NT2/D1 (cell line): ENCODE results near the gene TRABD2A.

ENCODE experiments used
- DNase-seq: peaks from one replicate; pipeline ENCODE4 v3.0.0-alpha.2; 2011; ENCODE audit warnings: low read depth, low spot score
- H3K27me3 ChIP-seq: 2 replicates; pipeline ENCODE4 v1.6.0; 2011; ENCODE audit warnings: mild to moderate bottlenecking; ENCODE audit not compliant: insufficient read length, insufficient read depth
- H3K36me3 ChIP-seq: 2 replicates; pipeline ENCODE4 v1.6.1; 2011; ENCODE audit warnings: mild to moderate bottlenecking, low read length, mixed read lengths; ENCODE audit not compliant: insufficient read depth, insufficient read length
- H3K4me1 ChIP-seq: 2 replicates; pipeline ENCODE4 v1.5.1; 2011; ENCODE audit not compliant: insufficient read depth, insufficient read length
- H3K4me3 ChIP-seq: 2 replicates; pipeline ENCODE4 v1.5.1; 2011; ENCODE audit warnings: low read depth; ENCODE audit not compliant: insufficient read length
- H3K9ac ChIP-seq: 2 replicates; pipeline ENCODE4 v1.6.0; 2011; ENCODE audit warnings: low read depth; ENCODE audit not compliant: insufficient read length
- H3K9me3 ChIP-seq: 2 replicates; pipeline ENCODE4 v1.5.1; 2011; ENCODE audit warnings: mild to moderate bottlenecking, low read length; ENCODE audit not compliant: insufficient read depth
- SUZ12 ChIP-seq: IDR thresholded peaks from 2 replicates; pipeline ENCODE4 v1.6.1; 2011; ENCODE audit not compliant: insufficient read length, insufficient read depth; ENCODE audit errors: extremely low read depth
- YY1 ChIP-seq: IDR thresholded peaks from 2 replicates; pipeline ENCODE4 v1.6.1; 2011; ENCODE audit not compliant: insufficient read length, insufficient read depth
- ZNF274 ChIP-seq: IDR thresholded peaks from 2 replicates; pipeline ENCODE4 v1.6.1; 2011; ENCODE audit warnings: mild to moderate bottlenecking, low read depth, low read length

Gene TRABD2A, protein sequence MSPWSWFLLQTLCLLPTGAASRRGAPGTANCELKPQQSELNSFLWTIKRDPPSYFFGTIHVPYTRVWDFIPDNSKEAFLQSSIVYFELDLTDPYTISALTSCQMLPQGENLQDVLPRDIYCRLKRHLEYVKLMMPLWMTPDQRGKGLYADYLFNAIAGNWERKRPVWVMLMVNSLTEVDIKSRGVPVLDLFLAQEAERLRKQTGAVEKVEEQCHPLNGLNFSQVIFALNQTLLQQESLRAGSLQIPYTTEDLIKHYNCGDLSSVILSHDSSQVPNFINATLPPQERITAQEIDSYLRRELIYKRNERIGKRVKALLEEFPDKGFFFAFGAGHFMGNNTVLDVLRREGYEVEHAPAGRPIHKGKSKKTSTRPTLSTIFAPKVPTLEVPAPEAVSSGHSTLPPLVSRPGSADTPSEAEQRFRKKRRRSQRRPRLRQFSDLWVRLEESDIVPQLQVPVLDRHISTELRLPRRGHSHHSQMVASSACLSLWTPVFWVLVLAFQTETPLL

DNA sequence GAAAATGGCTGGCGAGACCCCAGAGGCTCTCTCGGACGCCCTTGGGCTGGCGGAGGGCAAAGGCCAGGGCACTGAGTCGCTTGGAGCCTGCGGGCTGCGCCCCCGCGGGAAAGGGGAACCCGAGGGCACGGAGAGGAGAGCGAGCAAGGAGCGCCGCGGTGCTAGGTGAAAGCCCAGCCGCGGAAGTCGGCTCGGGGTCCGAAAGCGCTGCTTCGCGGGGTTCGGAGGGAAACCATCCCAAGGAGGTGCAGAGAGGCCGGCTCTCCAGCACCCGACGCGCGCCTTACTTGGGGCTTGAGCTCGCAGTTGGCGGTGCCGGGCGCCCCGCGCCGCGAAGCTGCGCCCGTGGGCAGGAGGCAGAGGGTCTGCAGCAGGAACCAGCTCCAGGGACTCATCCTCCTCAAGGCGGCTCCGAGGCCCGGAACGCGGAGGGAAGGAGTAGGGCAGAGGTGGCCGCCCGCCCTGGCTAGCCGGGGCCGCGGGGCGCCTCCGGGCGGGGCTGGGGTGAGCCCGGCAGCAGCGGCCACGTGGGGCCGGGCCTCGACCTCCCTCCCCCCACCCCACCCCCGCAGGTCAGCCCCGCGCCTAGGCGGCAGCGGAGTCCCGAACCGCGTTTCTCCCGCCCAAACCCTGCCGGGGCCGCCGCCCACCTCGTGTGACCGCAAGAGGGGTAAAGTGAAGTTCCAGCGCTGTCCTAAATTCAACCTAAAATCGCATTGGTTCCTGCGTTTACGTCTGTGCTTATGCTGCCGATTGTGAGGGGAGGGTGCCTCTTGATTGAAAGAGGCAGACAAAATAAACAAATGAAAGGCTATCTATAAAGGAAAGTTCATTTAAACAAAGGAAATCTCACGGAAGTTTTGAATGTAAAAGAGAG lies at the start of gene TRABD2A:
TRABD2A (minus strand) TSS at position 440 of the 877 bp plus-strand sequence; CDS start at position 395, 45 bp downstream.
- no peak for DNase-seq
- Histone ChIP-seq H3K9ac (peak within 1 kb of the TSS; percentile 74), H3K4me1 (peaks cover 2% of the 10 kb centered on the region)

DNA sequence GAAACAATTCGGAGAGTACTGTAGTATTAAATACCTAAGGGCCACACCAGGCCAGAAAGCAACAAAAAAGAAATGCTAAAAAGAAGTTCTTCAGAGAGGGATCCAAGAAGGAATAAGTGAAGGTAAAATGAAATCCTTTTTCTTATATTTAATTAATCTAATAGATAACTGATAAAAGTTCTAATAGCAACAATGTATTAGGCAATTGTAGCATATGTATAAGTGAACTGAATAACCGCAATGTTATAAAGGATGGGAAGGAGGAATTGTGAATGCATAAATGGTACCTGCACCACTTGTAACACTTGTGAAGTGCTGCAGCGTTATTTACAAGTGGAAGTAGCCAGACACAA lies 46.4 kb upstream of the TRABD2A start:
- no peak for TF ChIP-seq ZNF274
- no peak for TF ChIP-seq YY1
- no peak for TF ChIP-seq SUZ12
- Histone ChIP-seq H3K9ac (no peak overlapping the region), H3K9me3 (no peaks in the 10 kb centered on the region), H3K4me1 (peaks cover 4% of the 10 kb centered on the region), H3K27me3 (no peaks in the 10 kb centered on the region), H3K36me3 (no peaks in the 10 kb centered on the region), H3K4me3 (no peak overlapping the region)
- no peak for DNase-seq

More for the DNA sequence above, at the start of gene TRABD2A:
- no peaks in the 10 kb centered on the region for H3K36me3 ChIP-seq
- H3K9me3 ChIP-seq: no peaks in the 10 kb centered on the region
- TF ChIP-seq SUZ12 (peak; percentile 75), ZNF274 (no peak), YY1 (no peak)
- peak within 1 kb of the TSS; percentile 47 for H3K4me3 ChIP-seq
- peaks cover 90% of the 10 kb centered on the region for H3K27me3 ChIP-seq

DNA sequence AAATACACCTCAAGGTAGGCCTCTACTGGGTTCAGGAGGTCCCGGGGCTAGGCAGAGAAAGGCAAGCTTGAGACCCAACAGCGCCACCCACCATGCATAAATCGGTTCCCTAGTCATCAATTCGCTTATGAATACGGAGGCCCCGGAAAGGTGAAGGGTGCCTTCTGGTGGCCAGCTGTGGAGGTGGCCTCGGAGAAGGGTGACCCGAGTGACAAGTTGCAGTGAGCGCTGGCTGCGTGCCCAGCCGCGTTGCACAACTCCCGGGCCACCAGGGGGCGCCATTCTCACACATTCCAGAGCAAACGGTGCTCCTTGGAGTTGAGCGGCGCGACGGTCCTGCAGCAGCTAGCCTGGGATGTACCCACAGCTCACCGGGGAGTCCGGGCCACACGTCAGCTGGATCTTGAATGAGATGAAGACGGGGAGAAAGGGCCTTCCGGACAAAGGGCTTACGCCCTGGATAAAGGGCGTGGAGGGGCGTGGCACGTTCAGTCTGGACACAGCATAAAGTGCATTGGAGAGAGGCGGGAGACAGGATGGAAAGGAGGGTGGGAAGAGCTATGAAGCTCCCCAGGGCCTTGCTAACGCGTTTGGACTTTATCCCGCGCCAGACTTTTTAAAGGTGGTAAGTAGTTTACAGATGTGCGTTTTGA lies 45.0 kb upstream of the TRABD2A start:
- H3K36me3 ChIP-seq: no peaks in the 10 kb centered on the region
- DNase-seq: peak; percentile 94
- H3K4me3 ChIP-seq: peak overlapping the region; percentile 26
- peaks cover 4% of the 10 kb centered on the region for H3K4me1 ChIP-seq
- H3K9ac ChIP-seq: peak overlapping the region; percentile 50
- no peaks in the 10 kb centered on the region for H3K9me3 ChIP-seq
- H3K27me3 ChIP-seq: no peaks in the 10 kb centered on the region
- TF ChIP-seq ZNF274 (no peak), SUZ12 (no peak)

DNA sequence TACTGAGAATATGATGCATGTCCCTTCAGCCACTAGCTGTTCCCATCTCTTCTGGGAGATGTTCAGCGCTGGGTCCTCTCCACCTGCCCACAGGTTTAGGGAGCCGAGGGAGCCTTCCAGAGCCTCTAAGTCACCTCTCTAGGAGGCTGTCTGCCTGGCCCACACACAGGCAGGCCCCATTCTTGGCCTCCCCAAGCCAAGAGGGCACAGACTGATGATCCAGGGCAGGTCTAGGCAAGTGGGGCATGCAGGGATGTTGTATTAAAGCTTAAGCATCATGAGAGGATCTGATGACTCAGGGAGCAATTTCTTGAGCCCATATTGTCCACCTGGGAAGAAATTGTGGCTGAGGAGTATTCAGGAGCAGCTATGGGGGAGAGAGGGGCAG lies 44.4 kb upstream of the TRABD2A start:
- no peaks in the 10 kb centered on the region for H3K9me3 ChIP-seq
- TF ChIP-seq SUZ12 (no peak), YY1 (no peak), ZNF274 (no peak)
- H3K36me3 ChIP-seq: no peaks in the 10 kb centered on the region
- no peak overlapping the region for H3K4me3 ChIP-seq
- peaks cover 4% of the 10 kb centered on the region for H3K4me1 ChIP-seq
- DNase-seq: no peak
- no peak overlapping the region for H3K9ac ChIP-seq
- H3K27me3 ChIP-seq: no peaks in the 10 kb centered on the region

DNA sequence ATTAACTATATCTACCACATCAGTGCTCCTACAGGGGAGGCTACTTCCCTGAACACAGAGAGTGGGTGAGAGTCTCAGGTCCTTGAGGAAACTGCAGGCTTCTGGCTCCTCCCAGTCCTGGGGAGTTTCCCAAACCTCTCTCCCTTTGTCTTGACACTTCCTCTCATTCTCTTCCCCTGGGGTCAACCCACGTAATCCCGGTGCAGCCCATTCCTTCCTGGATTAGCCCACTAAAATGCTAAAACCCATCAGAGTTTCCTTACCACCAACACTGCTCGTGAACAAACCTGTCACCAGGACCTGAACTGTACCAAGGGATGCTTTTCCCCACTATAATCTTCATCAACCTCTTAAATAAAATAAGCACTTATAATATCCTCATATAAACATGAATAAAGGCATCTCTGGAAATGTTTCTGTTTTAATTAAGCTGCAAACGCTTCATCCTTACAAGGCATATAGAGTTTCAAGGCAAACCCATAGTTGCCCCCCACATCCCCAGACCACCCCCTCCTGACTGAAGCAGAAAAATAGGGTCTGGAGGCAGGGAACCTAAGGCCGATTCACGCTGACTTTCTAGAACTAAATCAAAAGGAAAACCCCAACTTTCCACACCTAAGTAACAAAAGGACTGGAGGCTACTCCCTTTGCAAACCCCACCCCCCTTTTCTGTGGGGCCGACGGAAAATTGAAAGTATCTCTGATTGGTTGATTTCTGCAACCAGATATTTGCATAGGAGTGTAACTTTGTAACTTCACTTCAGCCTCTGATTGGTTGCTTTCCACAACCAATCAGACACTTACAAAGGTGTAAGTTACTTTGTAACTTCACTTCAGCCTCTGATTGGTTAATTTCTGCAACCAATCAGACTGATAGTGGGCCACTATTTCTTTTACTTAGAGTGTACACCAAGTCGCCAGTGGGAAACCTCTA lies 43.6 kb upstream of the TRABD2A start:
- H3K4me3 ChIP-seq: no peak overlapping the region
- no peaks in the 10 kb centered on the region for H3K36me3 ChIP-seq
- peaks cover 4% of the 10 kb centered on the region for H3K4me1 ChIP-seq
- H3K9ac ChIP-seq: no peak overlapping the region
- no peak for DNase-seq
- TF ChIP-seq SUZ12 (no peak), YY1 (no peak), ZNF274 (no peak)
- no peaks in the 10 kb centered on the region for H3K9me3 ChIP-seq
- no peaks in the 10 kb centered on the region for H3K27me3 ChIP-seq

DNA sequence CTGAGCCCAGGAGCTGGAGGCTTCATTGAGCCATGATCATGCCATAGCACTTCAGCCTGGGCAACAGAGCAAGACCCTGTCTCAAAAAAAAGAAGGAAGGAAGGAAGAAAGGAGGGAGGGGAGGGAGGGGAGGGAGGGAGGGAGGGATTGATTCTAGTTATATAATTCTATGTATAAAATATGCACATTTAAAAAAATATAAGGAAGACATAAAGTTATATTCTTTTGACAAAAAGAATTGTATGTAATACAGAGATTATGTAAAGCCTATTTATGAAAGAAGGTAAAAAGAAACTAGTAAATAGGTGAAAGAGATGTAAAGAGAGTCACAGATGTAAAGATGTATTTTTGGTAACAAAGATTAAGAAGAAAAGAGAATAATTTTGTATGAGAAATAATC lies 42.1 kb upstream of the TRABD2A start:
- no peaks in the 10 kb centered on the region for H3K36me3 ChIP-seq
- H3K9me3 ChIP-seq: no peaks in the 10 kb centered on the region
- no peak overlapping the region for H3K4me3 ChIP-seq
- no peak for TF ChIP-seq ZNF274
- no peak for TF ChIP-seq SUZ12
- no peak for TF ChIP-seq YY1
- DNase-seq: no peak
- no peak overlapping the region for H3K9ac ChIP-seq
- peaks cover 4% of the 10 kb centered on the region for H3K4me1 ChIP-seq
- H3K27me3 ChIP-seq: no peaks in the 10 kb centered on the region
